CD14-positive monocyte (primary cell): ENCODE measurements around the gene GALR2. TPM values are rescaled to one million over a fixed set of nuclear protein-coding genes. Genes with fewer than 3 reads are reported as not detected.

Source experiments
- DNase-seq, 3 donors: peaks; one replicate each; pipeline ENCODE4 v3.0.0-alpha.2; 2011 to 2022
- H2AFZ ChIP-seq: 2 replicates; pipeline ENCODE4 v1.6.0; 2012; ENCODE audit warnings: mild to moderate bottlenecking, low read depth, low read length, inconsistent platforms; ENCODE audit not compliant: insufficient read depth, poor library complexity, severe bottlenecking
- H3K27ac ChIP-seq, 2 donors: 1 replicate in 1 of 2; 2 replicates in 1 of 2; pipeline ENCODE4 v1.5.1; 2012 to 2013; ENCODE audit warnings: low read length in 2 of 2, control low read depth in 1 of 2, inconsistent platforms in 1 of 2, low read depth in 1 of 2, mild to moderate bottlenecking in 1 of 2
- H3K27me3 ChIP-seq, 2 donors: one replicate each; pipeline versions ENCODE4 v1.6.0 to v1.6.1; 2011 to 2013; ENCODE audit warnings: low read length in 2 of 2; ENCODE audit not compliant: control insufficient read depth in 2 of 2, insufficient read depth in 2 of 2
- H3K36me3 ChIP-seq, 2 donors: replicated peaks in 1 of 2; 1 replicate in 1 of 2; 2 replicates in 1 of 2; pipeline versions ENCODE4 v1.5.1 to v1.6.1; 2012 to 2013; ENCODE audit warnings: low read length in 2 of 2, control low read depth in 1 of 2, inconsistent platforms in 1 of 2, mild to moderate bottlenecking in 1 of 2; ENCODE audit not compliant: insufficient read depth in 2 of 2, control insufficient read depth in 1 of 2
- H3K4me1 ChIP-seq, 2 donors: 1 replicate in 1 of 2; 2 replicates in 1 of 2; pipeline versions ENCODE4 v1.5.1 to v1.6.1; 2012 to 2013; ENCODE audit warnings: low read length in 2 of 2, control low read depth in 1 of 2, inconsistent platforms in 1 of 2, mild to moderate bottlenecking in 1 of 2, moderate library complexity in 1 of 2; ENCODE audit not compliant: insufficient read depth in 2 of 2, control insufficient read depth in 1 of 2
- H3K4me2 ChIP-seq: replicated peaks from 2 replicates; pipeline ENCODE3; 2012; ENCODE audit warnings: low read length, moderate library complexity, mild to moderate bottlenecking; ENCODE audit not compliant: poor library complexity, severe bottlenecking; ENCODE audit errors: extremely low read depth
- H3K4me3 ChIP-seq, 3 experiments: fragments of 200-600 bp in 1 of 3; sonication (generic) in 1 of 3; replicated peaks in 1 of 3; 1 replicate in 2 of 3; 2 replicates in 1 of 3; pipeline ENCODE4 v1.5.1; 2011 to 2013; ENCODE audit warnings: low read length in 3 of 3, mild to moderate bottlenecking in 3 of 3, control low read depth in 2 of 3, low read depth in 2 of 3, inconsistent platforms in 1 of 3, moderate library complexity in 1 of 3
- H3K79me2 ChIP-seq: 2 replicates; pipeline ENCODE4 v1.6.0; 2012; ENCODE audit warnings: mild to moderate bottlenecking, control low read depth, inconsistent platforms, low read length, moderate library complexity; ENCODE audit not compliant: insufficient read depth
- H3K9ac ChIP-seq: 2 replicates; pipeline ENCODE4 v1.6.0; 2017; ENCODE audit warnings: low read length, mild to moderate bottlenecking; ENCODE audit not compliant: insufficient read depth, poor library complexity, severe bottlenecking
- H3K9me3 ChIP-seq, 2 donors: replicated peaks in 1 of 2; 1 replicate in 1 of 2; 2 replicates in 1 of 2; pipeline versions ENCODE4 v1.5.1 to v1.6.1; 2012 to 2013; ENCODE audit warnings: low read length in 2 of 2, control low read depth in 1 of 2; ENCODE audit not compliant: control insufficient read depth in 1 of 2, insufficient read depth in 1 of 2
- H4K20me1 ChIP-seq: 2 replicates; pipeline ENCODE4 v1.6.0; 2012; ENCODE audit warnings: mild to moderate bottlenecking, low read length, control low read depth, moderate library complexity; ENCODE audit not compliant: insufficient read depth
- H3K27ac Mint-ChIP-seq, 7 donors: one replicate each; pipeline ENCODE4 v1.8.0; 2020; ENCODE audit warnings: mild to moderate bottlenecking in 7 of 7, mixed read lengths in 7 of 7, moderate library complexity in 6 of 7, inconsistent platforms in 2 of 7
- H3K27me3 Mint-ChIP-seq, 3 donors: one replicate each; pipeline ENCODE4 v1.8.0; 2021 to 2022; ENCODE audit warnings: low read depth in 3 of 3, mild to moderate bottlenecking in 3 of 3, mixed read lengths in 3 of 3, moderate library complexity in 3 of 3, inconsistent platforms in 1 of 3
- H3K36me3 Mint-ChIP-seq, 2 donors: one replicate each; pipeline ENCODE4 v1.8.0; 2020; ENCODE audit warnings: mixed read lengths in 2 of 2, inconsistent platforms in 1 of 2, mild to moderate bottlenecking in 1 of 2
- H3K4me1 Mint-ChIP-seq: one replicate; pipeline ENCODE4 v1.8.0; 2020; ENCODE audit warnings: mild to moderate bottlenecking, mixed read lengths
- H3K4me3 Mint-ChIP-seq, 2 donors: one replicate each; pipeline ENCODE4 v1.8.0; 2020; ENCODE audit warnings: mild to moderate bottlenecking in 2 of 2, mixed read lengths in 2 of 2, moderate library complexity in 1 of 2
- H3K9me3 Mint-ChIP-seq, 7 donors: one replicate each; pipeline ENCODE4 v1.8.0; 2020 to 2022; ENCODE audit warnings: mixed read lengths in 7 of 7, mild to moderate bottlenecking in 6 of 7, moderate library complexity in 6 of 7, inconsistent platforms in 2 of 7
- WGBS: methylation state at CpG from one replicate; pipeline ENCODE4 v1.1.5; 2013; ENCODE audit warnings: missing lambda C conversion rate; ENCODE audit not compliant: insufficient coverage; 5-methylcytosine and 5-hydroxymethylcytosine counted together
- intact Hi-C, 2 donors: fragments of 100-400 bp; cut with micrococcal nuclease; formaldehyde crosslinking; loops; one replicate each; pipeline versions ENCODE4 v1.15.0 to v1.15.1; 2023
- polyA plus RNA-seq, 3 donors: library from polyadenylated mRNA; depleted of rRNA in 1 of 3; unstranded in 2 of 3; stranded (reverse) in 1 of 3; fragments of 300-500 nt in 2 of 3; fragments of >200 nt in 1 of 3; fragmentation: Illumina TruSeq in 2 of 3; gene quantifications; 1 replicate in 2 of 3; 2 replicates in 1 of 3; pipeline ENCODE4 v1.2.3, GENCODE V29; 2012 to 2021
- TF ChIP-seq, protein P1 (sequence below): fragments of 200-600 bp; IDR thresholded peaks from one replicate; pipeline ENCODE4 v1.8.0; 2022; ENCODE audit warnings: antibody characterized with exemption, mild to moderate bottlenecking

The GALR2 gene
- polyA plus RNA-seq, 3 donors, result 0.22 to 4.8 (median 1.1) TPM

DNA sequence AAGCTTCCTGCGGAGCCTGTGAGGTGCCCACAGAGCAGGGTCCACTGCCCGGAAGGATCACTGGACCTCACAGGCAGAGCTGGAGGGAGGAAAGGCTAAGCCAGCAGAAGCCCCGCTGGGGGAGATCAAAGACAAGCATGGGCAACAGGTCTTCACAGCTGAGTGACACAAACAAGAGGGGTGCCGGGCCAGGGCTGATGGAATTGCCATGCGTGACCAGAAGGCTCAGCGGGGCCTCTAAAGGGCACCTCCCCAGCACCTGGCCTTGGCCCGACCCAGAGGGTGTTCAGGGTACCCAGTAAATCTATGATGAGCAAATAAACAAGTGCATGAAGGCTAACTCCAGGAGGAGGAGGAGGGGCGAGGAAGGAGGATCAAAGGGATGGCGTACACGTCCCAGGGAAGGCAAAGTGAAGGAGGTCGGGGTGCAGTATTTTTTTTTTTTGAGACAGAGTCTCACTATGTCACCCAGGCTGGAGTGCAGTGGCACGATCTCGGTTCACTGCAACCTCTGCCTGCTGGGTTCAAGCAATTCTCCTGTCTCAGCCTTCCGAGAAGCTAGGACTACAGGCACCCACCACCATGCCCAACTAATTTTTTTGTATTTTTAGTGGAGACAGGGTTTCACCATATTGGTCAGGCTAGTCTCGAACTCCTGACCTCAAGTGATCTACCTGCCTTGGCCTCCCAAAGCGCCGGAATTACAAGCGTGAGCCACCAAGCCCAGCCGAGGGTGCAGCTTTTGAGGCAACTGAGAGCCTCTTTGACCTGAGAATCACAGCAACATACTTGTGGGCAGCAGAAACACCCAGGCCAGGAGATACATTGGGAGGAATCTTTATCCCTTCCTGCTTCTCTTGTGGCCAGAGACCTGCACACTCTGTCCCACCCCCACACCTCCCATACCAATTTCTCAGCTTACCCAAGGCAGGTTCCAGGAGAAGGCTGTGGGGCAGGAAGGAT, 45.1 kb downstream of the GALR2 start:
- 88% methylated on average over 14 of the region's 19 CpGs for WGBS
- Mint-ChIP-seq H3K27me3 (peaks cover 8 to 25% (median 14%) of the 10 kb centered on the region in 3 donors), H3K36me3 (no peaks in the 10 kb centered on the region), H3K4me3 (no peak overlapping the region), H3K9me3 (peaks cover 0 to 7% (median 2%) of the 10 kb centered on the region in 7 donors), H3K27ac (no peak overlapping the region), H3K4me1 (peaks cover 11% of the 10 kb centered on the region)
- Histone ChIP-seq H3K36me3 (no peaks in the 10 kb centered on the region), H3K4me2 (no peak overlapping the region), H2AFZ (no peak overlapping the region), H3K79me2 (no peaks in the 10 kb centered on the region), H3K9ac (no peak overlapping the region), H3K4me3 (no peak overlapping the region), H3K4me1 (peaks cover 10 to 20% of the 10 kb centered on the region in 2 donors), H4K20me1 (no peaks in the 10 kb centered on the region), H3K9me3 (no peaks in the 10 kb centered on the region), H3K27me3 (no peaks in the 10 kb centered on the region), H3K27ac (no peak overlapping the region)
- TF ChIP-seq, protein P1, sequence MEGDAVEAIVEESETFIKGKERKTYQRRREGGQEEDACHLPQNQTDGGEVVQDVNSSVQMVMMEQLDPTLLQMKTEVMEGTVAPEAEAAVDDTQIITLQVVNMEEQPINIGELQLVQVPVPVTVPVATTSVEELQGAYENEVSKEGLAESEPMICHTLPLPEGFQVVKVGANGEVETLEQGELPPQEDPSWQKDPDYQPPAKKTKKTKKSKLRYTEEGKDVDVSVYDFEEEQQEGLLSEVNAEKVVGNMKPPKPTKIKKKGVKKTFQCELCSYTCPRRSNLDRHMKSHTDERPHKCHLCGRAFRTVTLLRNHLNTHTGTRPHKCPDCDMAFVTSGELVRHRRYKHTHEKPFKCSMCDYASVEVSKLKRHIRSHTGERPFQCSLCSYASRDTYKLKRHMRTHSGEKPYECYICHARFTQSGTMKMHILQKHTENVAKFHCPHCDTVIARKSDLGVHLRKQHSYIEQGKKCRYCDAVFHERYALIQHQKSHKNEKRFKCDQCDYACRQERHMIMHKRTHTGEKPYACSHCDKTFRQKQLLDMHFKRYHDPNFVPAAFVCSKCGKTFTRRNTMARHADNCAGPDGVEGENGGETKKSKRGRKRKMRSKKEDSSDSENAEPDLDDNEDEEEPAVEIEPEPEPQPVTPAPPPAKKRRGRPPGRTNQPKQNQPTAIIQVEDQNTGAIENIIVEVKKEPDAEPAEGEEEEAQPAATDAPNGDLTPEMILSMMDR, result no peak
- intact Hi-C loops, result loop anchor here (2.0 to 10.0 kb wide), 5 partner anchors 58 to 285 kb away; no protein-coding TSS in a partner anchor
- DNase-seq, result no peak

DNA sequence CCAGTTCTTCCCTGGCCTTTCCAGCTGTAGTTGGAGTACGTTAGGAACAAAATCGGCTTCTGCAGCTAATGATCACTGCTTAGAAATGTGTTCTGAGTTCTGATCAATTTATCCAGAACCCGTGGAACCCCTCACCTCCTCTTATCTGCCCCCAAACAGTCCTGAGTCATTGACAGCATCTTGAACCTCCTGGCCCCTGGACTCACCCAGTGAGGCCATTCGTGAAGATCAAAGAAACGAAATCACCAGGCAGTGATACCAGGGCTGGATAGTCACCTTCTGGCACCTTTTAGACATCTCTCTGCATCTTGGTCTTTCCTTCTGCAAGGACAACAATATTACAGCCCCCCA, 46.1 kb downstream of the GALR2 start:
- Mint-ChIP-seq H3K4me3 (no peak overlapping the region), H3K4me1 (peaks cover 11% of the 10 kb centered on the region), H3K9me3 (peaks cover 0 to 9% (median 2%) of the 10 kb centered on the region in 7 donors), H3K27me3 (peaks cover 8 to 25% (median 16%) of the 10 kb centered on the region in 3 donors), H3K36me3 (no peaks in the 10 kb centered on the region), H3K27ac (no peak overlapping the region)
- DNase-seq, result no peak
- Histone ChIP-seq H3K27ac (no peak overlapping the region), H4K20me1 (no peaks in the 10 kb centered on the region), H3K27me3 (no peaks in the 10 kb centered on the region), H3K79me2 (no peaks in the 10 kb centered on the region), H3K4me1 (peaks cover 10 to 20% of the 10 kb centered on the region in 2 donors), H3K9ac (no peak overlapping the region), H3K4me2 (no peak overlapping the region), H3K4me3 (no peak overlapping the region), H2AFZ (peak overlapping the region; percentile 82), H3K9me3 (no peaks in the 10 kb centered on the region), H3K36me3 (no peaks in the 10 kb centered on the region)
- intact Hi-C loops, result loop anchor here (2.0 to 10.0 kb wide), 5 partner anchors 57 to 284 kb away; no protein-coding TSS in a partner anchor
- WGBS, result 95% methylated on average over 5 of the region's 5 CpGs
- TF ChIP-seq, protein P1, result no peak
